DOHH2 (cell line): ENCODE measurements around the gene RRBP1.
"Not testable (repeated sequence)": the region's sequence is repeated elsewhere in the genome, so short reads cannot be mapped to it uniquely, and the experiment has no call there.

Source experiments
- H3F3A ChIP-seq: fragments of 200-600 bp; sonication (generic), shearing (Covaris generic); 2 replicates; pipeline ENCODE4 v1.6.0; 2016; ENCODE audit warnings: antibody characterized with exemption, mild to moderate bottlenecking; ENCODE audit not compliant: control insufficient read depth, insufficient read depth
- H3K27ac ChIP-seq: fragments of 200-600 bp; sonication (generic); 2 replicates; pipeline ENCODE4 v1.5.1; 2014; ENCODE audit warnings: low read depth, mild to moderate bottlenecking, low read length, moderate library complexity
- H3K27me3 ChIP-seq: fragments of 200-600 bp; sonication (generic); 2 replicates; pipeline ENCODE4 v1.6.1; 2014; ENCODE audit warnings: mild to moderate bottlenecking, low read length, mixed read lengths; ENCODE audit not compliant: control insufficient read depth
- H3K36me3 ChIP-seq: fragments of 200-600 bp; sonication (generic); 2 replicates; pipeline ENCODE4 v1.6.1; 2014; ENCODE audit warnings: mild to moderate bottlenecking, low read length, moderate library complexity, mixed read lengths; ENCODE audit not compliant: control insufficient read depth
- H3K4me1 ChIP-seq: fragments of 200-600 bp; sonication (generic); 2 replicates; pipeline ENCODE4 v1.6.1; 2014; ENCODE audit warnings: mild to moderate bottlenecking, low read length, mixed read lengths; ENCODE audit not compliant: control insufficient read depth
- H3K4me2 ChIP-seq: fragments of 200-600 bp; sonication (generic); 2 replicates; pipeline ENCODE4 v1.6.0; 2014; ENCODE audit warnings: mild to moderate bottlenecking, low read length, moderate library complexity
- H3K4me3 ChIP-seq: fragments of 200-600 bp; sonication (generic); 2 replicates; pipeline ENCODE4 v1.5.1; 2014; ENCODE audit warnings: mild to moderate bottlenecking, low read length, mixed read lengths
- H3K79me2 ChIP-seq: fragments of 200-600 bp; sonication (generic); 2 replicates; pipeline ENCODE4 v1.6.1; 2014; ENCODE audit warnings: mild to moderate bottlenecking, low read length, mixed read lengths; ENCODE audit not compliant: control insufficient read depth
- H3K9me2 ChIP-seq: fragments of 200-600 bp; sonication (generic); replicated peaks from 2 replicates; pipeline ENCODE4 v1.6.1; 2014; ENCODE audit warnings: mild to moderate bottlenecking, low read length, mixed read lengths; ENCODE audit not compliant: control insufficient read depth
- H3K9me3 ChIP-seq: fragments of 200-600 bp; sonication (generic); 2 replicates; pipeline ENCODE4 v1.6.1; 2014; ENCODE audit warnings: antibody characterized with exemption, low read length, mixed read lengths; ENCODE audit not compliant: control insufficient read depth, insufficient read depth
- H4K20me1 ChIP-seq: fragments of 200-600 bp; sonication (generic); 2 replicates; pipeline ENCODE4 v1.6.0; 2014; ENCODE audit warnings: low read depth, mild to moderate bottlenecking, antibody characterized with exemption, low read length, moderate library complexity; ENCODE audit not compliant: control insufficient read depth, insufficient read depth
- CTCF ChIP-seq: fragments of 200-600 bp; sonication (generic); IDR thresholded peaks from one replicate; pipeline ENCODE4 v1.5.1; 2014; ENCODE audit warnings: antibody characterized with exemption, mild to moderate bottlenecking, low read depth, low read length; ENCODE audit not compliant: poor library complexity, severe bottlenecking
- EZH2phosphoT487 ChIP-seq: fragments of 200-600 bp; sonication (generic); IDR thresholded peaks from 2 replicates; pipeline ENCODE4 v1.6.1; 2017; ENCODE audit warnings: borderline replicate concordance, mild to moderate bottlenecking, antibody characterized with exemption, low read length, moderate library complexity, mixed read lengths

RRBP1 gene

GRCh38 chr20:17708675-17709360, 26.8 kb upstream of the RRBP1 start:
- Histone ChIP-seq H3K4me3 (no peak overlapping the region), H3K9me3 (no peaks in the 10 kb centered on the region), H3F3A (no peaks in the 10 kb centered on the region), H3K4me2 (no peak overlapping the region), H3K27me3 (no peaks in the 10 kb centered on the region), H3K9me2 (no peaks in the 10 kb centered on the region), H3K79me2 (no peaks in the 10 kb centered on the region), H3K27ac (no peak overlapping the region), H3K36me3 (no peaks in the 10 kb centered on the region), H4K20me1 (no peaks in the 10 kb centered on the region), H3K4me1 (no peaks in the 10 kb centered on the region)
- no peak for TF ChIP-seq EZH2phosphoT487
- TF ChIP-seq CTCF, result no peak

- not testable (repeated sequence) for H4K20me1 ChIP-seq, H3K4me2 ChIP-seq, H3K27ac ChIP-seq, H3K4me3 ChIP-seq, H3K36me3 ChIP-seq, H3K79me2 ChIP-seq, H3K27me3 ChIP-seq, H3K9me2 ChIP-seq, H3F3A ChIP-seq, H3K4me1 ChIP-seq, H3K9me3 ChIP-seq
Measured at GRCh38 chr20:17707951-17708350, 25.9 kb upstream of the RRBP1 start.

GRCh38 chr20:17706632-17707031, 24.6 kb upstream of the RRBP1 start:
- no peak overlapping the region for H3K4me2 ChIP-seq
- H4K20me1 ChIP-seq, result no peaks in the 10 kb centered on the region
- no peaks in the 10 kb centered on the region for H3K4me1 ChIP-seq
- H3K9me2 ChIP-seq, result no peaks in the 10 kb centered on the region
- TF ChIP-seq EZH2phosphoT487 (no peak), CTCF (no peak)
- H3K27ac ChIP-seq, result no peak overlapping the region
- no peaks in the 10 kb centered on the region for H3K36me3 ChIP-seq
- no peaks in the 10 kb centered on the region for H3K9me3 ChIP-seq
- no peaks in the 10 kb centered on the region for H3F3A ChIP-seq
- H3K4me3 ChIP-seq, result no peak overlapping the region
- no peaks in the 10 kb centered on the region for H3K79me2 ChIP-seq
- no peaks in the 10 kb centered on the region for H3K27me3 ChIP-seq

GRCh38 chr20:17705916-17706315, 23.9 kb upstream of the RRBP1 start:
- Histone ChIP-seq H3K4me1 (no peaks in the 10 kb centered on the region), H3F3A (no peaks in the 10 kb centered on the region), H3K27ac (no peak overlapping the region)

More at GRCh38 chr20:17705916-17706315, 23.9 kb upstream of the RRBP1 start:
- Histone ChIP-seq H3K9me3 (no peaks in the 10 kb centered on the region), H3K9me2 (no peaks in the 10 kb centered on the region), H4K20me1 (no peaks in the 10 kb centered on the region), H3K4me2 (no peak overlapping the region), H3K79me2 (no peaks in the 10 kb centered on the region), H3K36me3 (no peaks in the 10 kb centered on the region), H3K27me3 (no peaks in the 10 kb centered on the region), H3K4me3 (no peak overlapping the region)
- TF ChIP-seq CTCF, result no peak
- no peak for TF ChIP-seq EZH2phosphoT487
